Suprapubic skin (tissue), 4 donors: ENCODE data around the gene TRMU.

Experiments
- EP300 ChIP-seq: sonication (generic); formaldehyde crosslinking; IDR thresholded peaks from one replicate; pipeline ENCODE4 v1.6.1; 2017; ENCODE audit warnings: antibody characterized with exemption
- POLR2A ChIP-seq, 2 donors: fragments of 450-650 bp; IDR thresholded peaks; one replicate each; pipeline ENCODE4 v1.6.1; 2017; ENCODE audit warnings: antibody characterized with exemption in 2 of 2, mild to moderate bottlenecking in 2 of 2, moderate library complexity in 2 of 2
- POLR2AphosphoS5 ChIP-seq, 3 donors: sonication (generic); formaldehyde crosslinking; IDR thresholded peaks; one replicate each; pipeline ENCODE4 v1.6.1; 2017; ENCODE audit warnings: antibody characterized with exemption in 3 of 3
- TF ChIP-seq, protein P1 (sequence below), 2 donors: fragments of 200-600 bp in 1 of 2; fragments of 450-650 bp in 1 of 2; sonication (generic) in 1 of 2; IDR thresholded peaks; one replicate each; pipeline ENCODE4 v1.5.1; 2016 to 2019; ENCODE audit warnings: antibody characterized with exemption in 2 of 2, mild to moderate bottlenecking in 1 of 2, moderate library complexity in 1 of 2

DNA sequence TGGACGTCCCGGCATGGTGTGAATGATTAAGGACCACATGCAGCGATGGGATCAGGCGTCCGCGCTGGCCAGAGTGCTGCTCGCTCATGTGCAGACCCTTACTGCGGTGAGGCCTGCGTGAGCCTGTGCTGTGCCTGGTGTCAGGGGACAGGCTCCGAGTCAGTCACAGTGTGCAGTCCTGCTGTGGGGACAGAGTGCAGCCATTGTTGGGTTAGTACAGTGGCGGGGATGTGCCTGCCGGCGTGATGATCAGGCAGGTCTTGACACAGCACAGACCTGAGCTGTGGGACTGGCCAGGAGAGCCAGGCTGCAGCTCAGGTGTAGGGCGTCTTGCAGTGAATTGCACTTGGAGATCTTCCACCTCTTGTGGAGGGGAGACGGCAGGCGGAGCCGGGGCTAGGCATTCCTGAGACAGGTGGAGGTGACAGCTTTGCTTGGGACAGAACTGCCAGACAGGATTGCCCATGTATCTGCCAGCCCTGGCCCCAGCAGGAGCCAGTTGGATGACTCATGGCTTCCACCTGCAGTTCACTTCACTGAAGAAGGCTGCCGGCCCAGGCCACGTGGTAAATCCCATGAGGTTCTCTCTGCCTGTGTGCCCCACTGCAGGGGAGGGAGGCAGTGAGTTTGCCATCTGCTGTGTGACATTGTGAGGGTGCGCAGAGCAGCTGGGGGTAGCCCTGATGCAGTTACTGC is 17.3 kb downstream of the TRMU start:
- TF ChIP-seq, protein P1, sequence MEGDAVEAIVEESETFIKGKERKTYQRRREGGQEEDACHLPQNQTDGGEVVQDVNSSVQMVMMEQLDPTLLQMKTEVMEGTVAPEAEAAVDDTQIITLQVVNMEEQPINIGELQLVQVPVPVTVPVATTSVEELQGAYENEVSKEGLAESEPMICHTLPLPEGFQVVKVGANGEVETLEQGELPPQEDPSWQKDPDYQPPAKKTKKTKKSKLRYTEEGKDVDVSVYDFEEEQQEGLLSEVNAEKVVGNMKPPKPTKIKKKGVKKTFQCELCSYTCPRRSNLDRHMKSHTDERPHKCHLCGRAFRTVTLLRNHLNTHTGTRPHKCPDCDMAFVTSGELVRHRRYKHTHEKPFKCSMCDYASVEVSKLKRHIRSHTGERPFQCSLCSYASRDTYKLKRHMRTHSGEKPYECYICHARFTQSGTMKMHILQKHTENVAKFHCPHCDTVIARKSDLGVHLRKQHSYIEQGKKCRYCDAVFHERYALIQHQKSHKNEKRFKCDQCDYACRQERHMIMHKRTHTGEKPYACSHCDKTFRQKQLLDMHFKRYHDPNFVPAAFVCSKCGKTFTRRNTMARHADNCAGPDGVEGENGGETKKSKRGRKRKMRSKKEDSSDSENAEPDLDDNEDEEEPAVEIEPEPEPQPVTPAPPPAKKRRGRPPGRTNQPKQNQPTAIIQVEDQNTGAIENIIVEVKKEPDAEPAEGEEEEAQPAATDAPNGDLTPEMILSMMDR (IDR thresholded peaks at IDR 0.05) = no peak
- TF ChIP-seq POLR2AphosphoS5 (IDR thresholded peaks at IDR 0.05) = no peak
- no peak for TF ChIP-seq EP300
- no peak for TF ChIP-seq POLR2A (IDR thresholded peaks at IDR 0.05)
